ENCODE data around the gene KLB.

KLB gene

DNA sequence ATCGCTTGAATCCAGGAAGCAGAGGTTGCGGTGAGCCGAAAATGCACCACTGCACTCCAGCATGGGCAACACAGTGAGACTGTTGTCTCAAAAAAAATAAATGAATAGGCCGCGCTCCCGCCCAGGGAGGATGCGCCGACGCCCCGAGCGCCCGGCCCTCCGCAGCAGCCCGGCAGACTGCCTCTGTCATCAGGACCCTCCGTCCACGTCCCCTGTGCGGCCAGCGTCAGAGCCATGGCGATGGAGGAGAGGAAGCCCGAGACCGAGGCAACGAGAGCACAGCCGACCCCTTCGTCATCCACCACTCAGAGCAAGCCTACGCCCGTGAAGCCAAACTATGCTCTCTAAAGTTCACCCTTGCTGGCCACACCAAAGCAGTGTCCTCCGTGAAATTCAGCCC is 73.5 kb downstream of the KLB start:
- TF ChIP-seq ZNF274 (IDR thresholded peaks at IDR 0.05; ENCODE audit: low read depth, low read length) (no peak), YY1 (IDR thresholded peaks at IDR 0.05; ENCODE audit: insufficient read depth, insufficient read length) (no peak), SUZ12 (IDR thresholded peaks at IDR 0.05; ENCODE audit: extremely low read depth, insufficient read depth, insufficient read length) (no peak)
- Histone ChIP-seq H3K9ac (ENCODE audit: insufficient read length, low read depth) (no peak overlapping the region), H3K27me3 (ENCODE audit: insufficient read depth, insufficient read length) (no peaks in the 10 kb centered on the region)

GRCh38 chr4:39480902-39481695 is 74.4 kb downstream of the KLB start:
- H3K27me3 ChIP-seq (ENCODE audit: insufficient read depth, insufficient read length) = no peaks in the 10 kb centered on the region
- H3K9ac ChIP-seq (ENCODE audit: insufficient read length, low read depth) = no peak overlapping the region
- TF ChIP-seq SUZ12 (IDR thresholded peaks at IDR 0.05; ENCODE audit: extremely low read depth, insufficient read depth, insufficient read length) = no peak
- TF ChIP-seq YY1 (IDR thresholded peaks at IDR 0.05; ENCODE audit: insufficient read depth, insufficient read length) = no peak
- no peak for TF ChIP-seq ZNF274 (IDR thresholded peaks at IDR 0.05; ENCODE audit: low read depth, low read length)
- DNase-seq (ENCODE audit: low read depth, low spot score) = no peak
- H3K9me3 ChIP-seq (ENCODE audit: insufficient read depth, low read length) = no peaks in the 10 kb centered on the region
- H3K4me1 ChIP-seq (ENCODE audit: insufficient read depth, insufficient read length) = no peaks in the 10 kb centered on the region
- peaks cover 10% of the 10 kb centered on the region for H3K36me3 ChIP-seq (ENCODE audit: insufficient read depth, insufficient read length, low read length)
- H3K4me3 ChIP-seq (ENCODE audit: insufficient read length, low read depth) = no peak overlapping the region

More for the DNA sequence above, 73.5 kb downstream of the KLB start:
- DNase-seq (ENCODE audit: low read depth, low spot score) = no peak
- Histone ChIP-seq H3K36me3 (ENCODE audit: insufficient read depth, insufficient read length, low read length) (peaks cover 15% of the 10 kb centered on the region), H3K4me3 (ENCODE audit: insufficient read length, low read depth) (no peak overlapping the region), H3K9me3 (ENCODE audit: insufficient read depth, low read length) (no peaks in the 10 kb centered on the region), H3K4me1 (ENCODE audit: insufficient read depth, insufficient read length) (no peaks in the 10 kb centered on the region)

DNA sequence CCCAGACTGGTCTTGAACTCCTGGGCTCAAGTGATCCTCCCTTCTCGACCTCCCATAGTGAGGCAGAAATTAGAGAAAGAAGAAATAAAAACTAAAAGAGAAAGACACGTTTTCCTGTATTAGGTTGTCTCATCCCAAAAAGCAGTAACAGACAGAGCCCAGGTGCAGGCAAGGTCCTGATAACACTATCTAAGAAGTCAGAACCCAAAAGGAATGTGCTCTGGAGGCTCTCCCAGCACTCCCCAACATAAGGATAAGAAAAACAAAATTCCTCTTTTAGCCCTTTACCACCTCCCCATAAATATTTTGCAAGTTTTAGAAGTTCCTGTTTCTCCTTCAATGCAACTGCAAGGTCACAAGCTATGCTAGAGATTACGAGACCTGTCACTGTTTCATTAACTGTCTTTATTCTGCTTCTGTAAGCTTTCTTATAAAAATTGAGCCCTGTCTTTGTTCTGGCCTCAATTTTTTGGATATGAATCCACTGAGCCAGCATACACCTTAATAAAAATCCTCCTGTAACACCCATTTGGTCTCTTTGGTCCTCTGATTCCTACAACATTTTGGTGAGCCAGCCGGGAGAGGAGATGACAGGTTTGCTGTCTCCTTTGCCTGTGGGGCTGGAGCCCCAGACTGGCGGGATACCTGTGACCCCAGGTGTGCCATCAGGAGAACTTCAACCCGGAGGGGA is 78.0 kb downstream of the KLB start:
- Histone ChIP-seq H3K4me3 (ENCODE audit: insufficient read length, low read depth) (no peak overlapping the region), H3K36me3 (ENCODE audit: insufficient read depth, insufficient read length, low read length) (no peaks in the 10 kb centered on the region), H3K27me3 (ENCODE audit: insufficient read depth, insufficient read length) (no peaks in the 10 kb centered on the region), H3K9me3 (ENCODE audit: insufficient read depth, low read length) (no peaks in the 10 kb centered on the region), H3K9ac (ENCODE audit: insufficient read length, low read depth) (no peak overlapping the region), H3K4me1 (ENCODE audit: insufficient read depth, insufficient read length) (no peaks in the 10 kb centered on the region)
- TF ChIP-seq SUZ12 (IDR thresholded peaks at IDR 0.05; ENCODE audit: extremely low read depth, insufficient read depth, insufficient read length) (no peak), YY1 (IDR thresholded peaks at IDR 0.05; ENCODE audit: insufficient read depth, insufficient read length) (no peak), ZNF274 (IDR thresholded peaks at IDR 0.05; ENCODE audit: low read depth, low read length) (no peak)
- no peak for DNase-seq (ENCODE audit: low read depth, low spot score)

- DNase-seq (ENCODE audit: low read depth, low spot score) = no peak
- TF ChIP-seq YY1 (IDR thresholded peaks at IDR 0.05; ENCODE audit: insufficient read depth, insufficient read length) = no peak
- TF ChIP-seq SUZ12 (IDR thresholded peaks at IDR 0.05; ENCODE audit: extremely low read depth, insufficient read depth, insufficient read length) = no peak
- TF ChIP-seq ZNF274 (IDR thresholded peaks at IDR 0.05; ENCODE audit: low read depth, low read length) = no peak
- no peaks in the 10 kb centered on the region for H3K27me3 ChIP-seq (ENCODE audit: insufficient read depth, insufficient read length)
- no peaks in the 10 kb centered on the region for H3K9me3 ChIP-seq (ENCODE audit: insufficient read depth, low read length)
- no peak overlapping the region for H3K9ac ChIP-seq (ENCODE audit: insufficient read length, low read depth)
- H3K36me3 ChIP-seq (ENCODE audit: insufficient read depth, insufficient read length, low read length) = no peaks in the 10 kb centered on the region
- H3K4me1 ChIP-seq (ENCODE audit: insufficient read depth, insufficient read length) = no peaks in the 10 kb centered on the region
- no peak overlapping the region for H3K4me3 ChIP-seq (ENCODE audit: insufficient read length, low read depth)
Observed at GRCh38 chr4:39486221-39486804, 79.6 kb downstream of the KLB start.

GRCh38 chr4:39490322-39490721 is 83.6 kb downstream of the KLB start:
- no peak for DNase-seq (ENCODE audit: low read depth, low spot score)
- no peaks in the 10 kb centered on the region for H3K9me3 ChIP-seq (ENCODE audit: insufficient read depth, low read length)
- no peak overlapping the region for H3K9ac ChIP-seq (ENCODE audit: insufficient read length, low read depth)
- H3K36me3 ChIP-seq (ENCODE audit: insufficient read depth, insufficient read length, low read length) = no peaks in the 10 kb centered on the region
- TF ChIP-seq ZNF274 (IDR thresholded peaks at IDR 0.05; ENCODE audit: low read depth, low read length) (no peak), YY1 (IDR thresholded peaks at IDR 0.05; ENCODE audit: insufficient read depth, insufficient read length) (no peak), SUZ12 (IDR thresholded peaks at IDR 0.05; ENCODE audit: extremely low read depth, insufficient read depth, insufficient read length) (no peak)
- no peak overlapping the region for H3K4me3 ChIP-seq (ENCODE audit: insufficient read length, low read depth)
- no peaks in the 10 kb centered on the region for H3K4me1 ChIP-seq (ENCODE audit: insufficient read depth, insufficient read length)
- no peaks in the 10 kb centered on the region for H3K27me3 ChIP-seq (ENCODE audit: insufficient read depth, insufficient read length)

GRCh38 chr4:39494354-39494753 is 87.6 kb downstream of the KLB start:
- H3K27me3 ChIP-seq (ENCODE audit: insufficient read depth, insufficient read length) = no peaks in the 10 kb centered on the region
- no peak for TF ChIP-seq ZNF274 (IDR thresholded peaks at IDR 0.05; ENCODE audit: low read depth, low read length)
- TF ChIP-seq YY1 (IDR thresholded peaks at IDR 0.05; ENCODE audit: insufficient read depth, insufficient read length) = no peak
- TF ChIP-seq SUZ12 (IDR thresholded peaks at IDR 0.05; ENCODE audit: extremely low read depth, insufficient read depth, insufficient read length) = no peak
- H3K9me3 ChIP-seq (ENCODE audit: insufficient read depth, low read length) = no peaks in the 10 kb centered on the region
- H3K4me3 ChIP-seq (ENCODE audit: insufficient read length, low read depth) = no peak overlapping the region
- H3K4me1 ChIP-seq (ENCODE audit: insufficient read depth, insufficient read length) = no peaks in the 10 kb centered on the region
- H3K9ac ChIP-seq (ENCODE audit: insufficient read length, low read depth) = no peak overlapping the region
- H3K36me3 ChIP-seq (ENCODE audit: insufficient read depth, insufficient read length, low read length) = peaks cover 11% of the 10 kb centered on the region
- no peak for DNase-seq (ENCODE audit: low read depth, low spot score)
